Ovary (tissue), 9 donors: Measurements from ENCODE around the gene DUSP6. TPM values are rescaled to one million over a fixed set of nuclear protein-coding genes. Genes with fewer than 3 reads are reported as not detected.
"Not testable (repeated sequence)": the region's sequence is repeated elsewhere in the genome, so short reads cannot be mapped to it uniquely, and the experiment has no call there.

Source experiments
- DNase-seq, 5 donors: peaks; one replicate each; pipeline ENCODE4 v3.0.0-alpha.2; 2019 to 2020
- H3K27ac ChIP-seq, 2 donors: fragments of 200-600 bp; one replicate each; pipeline versions ENCODE4 v1.5.1 to v1.8.0; 2019 to 2022
- H3K27me3 ChIP-seq: fragments of 200-600 bp; one replicate; pipeline ENCODE4 v1.8.0; 2022
- H3K36me3 ChIP-seq: fragments of 200-600 bp; sonication (generic); one replicate; pipeline ENCODE4 v1.5.1; 2019
- H3K4me1 ChIP-seq: one replicate; pipeline ENCODE4 v1.8.1; 2013; ENCODE audit warnings: mild to moderate bottlenecking, moderate library complexity; ENCODE audit not compliant: insufficient read depth
- H3K4me3 ChIP-seq: fragments of 200-600 bp; sonication (generic); one replicate; pipeline ENCODE4 v1.5.1; 2017
- H3K9me3 ChIP-seq, 2 donors: fragments of 200-600 bp in 1 of 2; sonication (generic) in 1 of 2; one replicate each; pipeline versions ENCODE4 v1.5.1 to v1.8.1; 2013 to 2019; ENCODE audit warnings: mild to moderate bottlenecking in 1 of 2, moderate library complexity in 1 of 2
- EP300 ChIP-seq: sonication (generic); formaldehyde crosslinking; IDR thresholded peaks from one replicate; pipeline ENCODE4 v1.6.1; 2017; ENCODE audit warnings: antibody characterized with exemption
- POLR2A ChIP-seq: fragments of 450-650 bp; IDR thresholded peaks from one replicate; pipeline ENCODE4 v1.6.1; 2017; ENCODE audit warnings: antibody characterized with exemption, mild to moderate bottlenecking, moderate library complexity
- WGBS, 3 donors: extraction: QIAGEN DNeasy Blood & Tissue Kit in 1 of 3; methylation state at CpG; one replicate each; pipeline versions ENCODE4 v1.1.5 to v1.1.7; 2013 to 2017; 5-methylcytosine and 5-hydroxymethylcytosine counted together
- intact Hi-C, 4 donors: fragments of 100-400 bp; cut with DNase I; formaldehyde crosslinking; loops; one replicate each; pipeline versions ENCODE4 v1.11.0 to v1.15.1; 2022 to 2023
- polyA plus RNA-seq, 2 donors: library from polyadenylated mRNA; stranded (reverse); fragments of 200-250 nt in 1 of 2; fragments of 350-450 nt in 1 of 2; fragmentation: Illumina TruSeq in 1 of 2; extraction: RNeasy Lipid Tissue Mini Kit (QIAGEN cat#74804) in 1 of 2; gene quantifications; one replicate each; pipeline ENCODE4 v1.2.3, GENCODE V29; 2013 to 2014
- total RNA-seq, 7 donors: library from RNA; depleted of rRNA in 2 of 7; stranded (reverse); fragments of >200 nt in 2 of 7; fragmentation: NEBNext Ultra II Directional in 3 of 7; extraction: Animal tissue kit (Norgen Biotek cat#: 25700) in 3 of 7; gene quantifications; one replicate each; pipeline versions ENCODE4 v1.1.0 to v1.2.4, GENCODE V29; 2016 to 2023
- TF ChIP-seq, protein P1 (sequence below), 3 donors: fragments of 450-650 bp in 2 of 3; fragments of 200-600 bp in 1 of 3; IDR thresholded peaks; one replicate each; pipeline versions ENCODE4 v1.5.1 to v1.8.0; 2016 to 2022; ENCODE audit warnings: antibody characterized with exemption in 3 of 3, mild to moderate bottlenecking in 1 of 3
- donor health status: DM: no; HTN: no; CAD: no; lungs with moderate emphysema.
- donor health status: DM: no; HTN: no; CAD: no.
- donor health status: Bipolar disorder and iron deficiency.
- donor health status: DM: yes; HTN: yes; CAD: no.
- donor health status: DM: no; HTN: no; CAD: no.
- donor health status: DM: yes; HTN: yes; CAD: no.

Gene DUSP6
- total and polyA plus RNA-seq, 9 donors = 10.8 to 35.5 (median 20.5) TPM

DNA sequence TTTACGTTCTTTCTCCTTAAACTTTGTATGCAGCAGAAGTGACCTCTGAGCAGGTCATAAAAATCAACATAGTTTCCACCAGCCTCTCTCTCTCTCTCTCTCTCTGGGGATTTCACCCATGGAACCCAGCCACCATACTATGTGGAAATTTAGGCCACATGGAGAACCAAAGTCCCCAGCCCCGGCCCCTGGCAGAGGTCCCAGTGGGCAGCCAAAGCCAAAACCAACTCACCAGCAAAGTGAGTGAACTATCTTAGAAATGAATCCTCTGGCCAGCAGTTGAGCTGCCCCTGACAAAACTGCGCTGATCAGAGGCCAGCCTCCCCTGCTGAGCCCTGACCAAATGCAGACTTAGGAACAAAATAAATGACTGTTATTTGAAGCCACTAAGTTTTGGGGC is 9.2 kb downstream of the DUSP6 start:
- WGBS, 3 donors = 64 to 68% (median 64%) methylated on average over 3 of the region's 3 CpGs
- Histone ChIP-seq H3K36me3 (no peaks in the 10 kb centered on the region), H3K9me3 (no peaks in the 10 kb centered on the region), H3K27ac (no peak overlapping the region), H3K4me3 (no peak overlapping the region), H3K27me3 (no peaks in the 10 kb centered on the region), H3K4me1 (no peaks in the 10 kb centered on the region)
- intact Hi-C loops = loop anchor here in 1 of 4 donors (10.0 kb wide), 1 partner anchor 122 kb away; no protein-coding TSS in a partner anchor
- TF ChIP-seq EP300 = no peak
- TF ChIP-seq POLR2A = no peak
- TF ChIP-seq, protein P1, sequence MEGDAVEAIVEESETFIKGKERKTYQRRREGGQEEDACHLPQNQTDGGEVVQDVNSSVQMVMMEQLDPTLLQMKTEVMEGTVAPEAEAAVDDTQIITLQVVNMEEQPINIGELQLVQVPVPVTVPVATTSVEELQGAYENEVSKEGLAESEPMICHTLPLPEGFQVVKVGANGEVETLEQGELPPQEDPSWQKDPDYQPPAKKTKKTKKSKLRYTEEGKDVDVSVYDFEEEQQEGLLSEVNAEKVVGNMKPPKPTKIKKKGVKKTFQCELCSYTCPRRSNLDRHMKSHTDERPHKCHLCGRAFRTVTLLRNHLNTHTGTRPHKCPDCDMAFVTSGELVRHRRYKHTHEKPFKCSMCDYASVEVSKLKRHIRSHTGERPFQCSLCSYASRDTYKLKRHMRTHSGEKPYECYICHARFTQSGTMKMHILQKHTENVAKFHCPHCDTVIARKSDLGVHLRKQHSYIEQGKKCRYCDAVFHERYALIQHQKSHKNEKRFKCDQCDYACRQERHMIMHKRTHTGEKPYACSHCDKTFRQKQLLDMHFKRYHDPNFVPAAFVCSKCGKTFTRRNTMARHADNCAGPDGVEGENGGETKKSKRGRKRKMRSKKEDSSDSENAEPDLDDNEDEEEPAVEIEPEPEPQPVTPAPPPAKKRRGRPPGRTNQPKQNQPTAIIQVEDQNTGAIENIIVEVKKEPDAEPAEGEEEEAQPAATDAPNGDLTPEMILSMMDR (IDR thresholded peaks at IDR 0.05) = no peak
- DNase-seq = peak in 1 of 5 donors; percentile 29

DNA sequence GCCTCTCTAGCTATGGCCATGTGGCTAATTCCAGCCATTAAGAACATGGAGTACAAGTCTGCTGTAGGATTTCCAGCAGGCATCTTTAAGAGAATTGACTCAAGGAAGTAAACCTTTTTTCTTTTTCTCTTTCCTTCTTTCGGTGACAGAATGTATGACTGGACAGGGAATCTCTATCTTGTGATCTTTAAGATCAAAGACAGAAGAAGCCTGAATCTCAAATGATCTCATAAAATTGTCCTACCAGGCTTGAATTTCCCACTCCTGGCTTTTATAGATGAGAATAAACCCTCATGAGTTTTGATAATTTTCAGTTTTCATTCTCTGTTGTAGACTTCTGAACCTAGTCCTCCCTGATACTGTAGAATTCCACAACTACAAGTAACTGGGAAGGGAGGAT is 11.4 kb downstream of the DUSP6 start:
- Histone ChIP-seq H3K36me3 (no peaks in the 10 kb centered on the region), H3K27ac (no peak overlapping the region), H3K9me3 (no peaks in the 10 kb centered on the region), H3K4me1 (no peaks in the 10 kb centered on the region), H3K4me3 (no peak overlapping the region), H3K27me3 (no peaks in the 10 kb centered on the region)
- intact Hi-C loops = loop anchor here in 1 of 4 donors (10.0 kb wide), 1 partner anchor 124 kb away; no protein-coding TSS in a partner anchor
- no peak for TF ChIP-seq POLR2A
- TF ChIP-seq, protein P1 (IDR thresholded peaks at IDR 0.05) = no peak
- no peak for TF ChIP-seq EP300
- WGBS, 3 donors = 81 to 97% (median 92%) methylated on average over 1 of the region's 1 CpG
- DNase-seq = no peak

DNA sequence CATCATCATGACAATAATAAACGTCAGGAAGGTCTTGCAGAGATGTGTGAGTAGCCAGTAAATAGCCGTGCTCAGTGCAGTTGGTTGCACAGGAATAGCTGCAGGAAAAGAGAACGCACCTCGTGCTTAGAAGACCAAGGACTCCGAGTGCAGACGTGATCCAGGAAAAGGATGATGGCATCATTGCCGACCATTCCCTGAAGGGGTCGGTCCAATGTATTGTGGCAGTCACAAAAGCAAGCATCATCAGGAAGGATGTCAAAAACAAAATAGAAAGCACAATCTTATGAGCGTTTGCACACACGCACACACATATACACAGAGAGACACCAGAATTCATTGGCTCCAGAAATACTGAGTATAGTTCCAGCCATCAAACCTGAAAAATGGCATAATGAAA is 12.8 kb downstream of the DUSP6 start:
- intact Hi-C loops = no loop called here
- TF ChIP-seq EP300 (no peak), POLR2A (no peak)
- TF ChIP-seq, protein P1 (IDR thresholded peaks at IDR 0.05) = no peak
- no peak for DNase-seq

DNA sequence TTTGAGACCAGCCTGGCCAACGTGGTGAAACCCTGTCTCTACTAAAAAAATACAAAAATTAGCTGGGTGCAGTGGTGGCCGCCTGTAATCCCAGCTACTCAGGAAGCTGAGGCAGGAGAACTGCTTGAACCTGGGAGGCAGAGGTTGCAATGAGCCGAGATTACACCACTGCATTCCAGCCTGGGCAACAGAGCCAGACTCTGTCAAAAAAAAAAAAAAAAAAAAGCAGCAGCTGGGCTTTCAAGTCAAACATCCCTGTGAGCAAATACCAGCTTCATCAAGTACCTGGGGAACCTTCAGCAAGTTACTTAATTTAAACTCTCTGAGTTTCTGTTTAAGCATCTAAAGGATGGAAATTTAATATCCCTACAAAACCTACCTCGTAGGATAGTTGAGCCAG is 15.2 kb downstream of the DUSP6 start:
- WGBS, 3 donors = 71 to 82% (median 81%) methylated on average over 4 of the region's 4 CpGs
- H3K4me3 ChIP-seq, H3K9me3 ChIP-seq, intact Hi-C loops, H3K27ac ChIP-seq, H3K27me3 ChIP-seq, H3K4me1 ChIP-seq, DNase-seq, H3K36me3 ChIP-seq: not testable (repeated sequence)

More for the DNA sequence above, 12.8 kb downstream of the DUSP6 start:
- no peaks in the 10 kb centered on the region for H3K27me3 ChIP-seq
- no peak overlapping the region for H3K4me3 ChIP-seq
- H3K27ac ChIP-seq = no peak overlapping the region
- no peaks in the 10 kb centered on the region for H3K9me3 ChIP-seq
- 82 to 84% (median 83%) methylated on average over 10 of the region's 10 CpGs for WGBS, 3 donors
- no peaks in the 10 kb centered on the region for H3K36me3 ChIP-seq
- H3K4me1 ChIP-seq = no peaks in the 10 kb centered on the region

DNA sequence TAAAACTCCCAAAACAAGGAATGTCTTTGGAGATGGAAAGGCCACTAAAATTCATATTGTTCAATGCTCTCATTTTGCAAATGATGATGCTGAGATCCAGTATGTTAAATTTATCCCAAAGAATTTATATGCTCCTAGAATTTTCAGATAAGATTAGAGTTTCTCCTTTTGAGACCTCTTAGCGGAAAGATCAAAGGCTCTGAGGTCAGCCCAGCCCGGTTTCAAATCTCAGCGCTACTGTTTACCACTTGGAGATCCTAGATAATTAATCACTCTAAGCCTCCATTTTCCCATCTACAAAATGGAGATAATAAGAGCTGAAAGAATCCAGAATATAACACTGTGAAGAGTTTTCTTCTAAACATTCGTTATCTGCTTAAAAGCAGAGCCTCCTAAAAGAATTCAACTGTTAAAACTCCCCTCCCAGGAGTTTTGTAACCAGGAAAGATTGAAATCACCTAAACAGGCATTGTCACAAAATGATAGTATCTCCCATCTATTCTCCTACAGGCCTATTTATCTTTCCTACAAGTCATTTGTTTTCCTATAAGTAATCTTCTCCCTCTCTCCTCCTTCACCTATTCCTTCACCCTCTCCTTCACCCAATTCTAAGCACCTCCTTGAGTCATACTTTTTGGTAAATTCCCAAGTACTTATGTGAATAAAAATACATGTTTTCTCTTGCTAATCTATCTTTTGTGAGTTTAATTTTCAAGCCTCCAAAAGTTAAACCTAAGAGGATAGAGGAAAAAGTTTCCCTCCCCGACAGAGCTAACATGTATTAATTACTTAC is 16.7 kb downstream of the DUSP6 start:
- intact Hi-C loops = no loop called here
- no peaks in the 10 kb centered on the region for H3K9me3 ChIP-seq
- H3K4me1 ChIP-seq = no peaks in the 10 kb centered on the region
- no peak overlapping the region for H3K27ac ChIP-seq
- no peak for DNase-seq
- H3K4me3 ChIP-seq = no peak overlapping the region
- H3K27me3 ChIP-seq = no peaks in the 10 kb centered on the region
- no peak for TF ChIP-seq EP300
- TF ChIP-seq, protein P1 (IDR thresholded peaks at IDR 0.05) = no peak
- no peak for TF ChIP-seq POLR2A
- WGBS, 3 donors = 84 to 87% (median 85%) methylated on average over 5 of the region's 5 CpGs
- H3K36me3 ChIP-seq = no peaks in the 10 kb centered on the region
